ENCODE measurements around the gene DOK3. TPM values are rescaled to one million over a fixed set of nuclear protein-coding genes. Genes with fewer than 3 reads are reported as not detected.

DOK3 gene
- 1.3 and 1.8 TPM in 2 replicates for polyA plus RNA-seq (2011; rRNA removed)
- 2.9 and 4.2 TPM in 2 replicates for polyA plus RNA-seq (2012; cell fraction: cytosol; rRNA removed)
- 26.3 and 29.7 TPM in 2 replicates for polyA plus RNA-seq (2012; cell fraction: nucleus; rRNA removed)
- polyA plus RNA-seq (2017; fragmentation: RNase III; extraction: RNeasy Plus Mini Kit Qiagen cat#74134 plus additional on column Dnase treatment): 7.1 to 9.1 TPM (median 7.4 TPM) in 3 replicates
- polyA minus RNA-seq (2011; rRNA and poly(A)+ RNA removed): 0.54 and 2.0 TPM in 2 replicates

DNA sequence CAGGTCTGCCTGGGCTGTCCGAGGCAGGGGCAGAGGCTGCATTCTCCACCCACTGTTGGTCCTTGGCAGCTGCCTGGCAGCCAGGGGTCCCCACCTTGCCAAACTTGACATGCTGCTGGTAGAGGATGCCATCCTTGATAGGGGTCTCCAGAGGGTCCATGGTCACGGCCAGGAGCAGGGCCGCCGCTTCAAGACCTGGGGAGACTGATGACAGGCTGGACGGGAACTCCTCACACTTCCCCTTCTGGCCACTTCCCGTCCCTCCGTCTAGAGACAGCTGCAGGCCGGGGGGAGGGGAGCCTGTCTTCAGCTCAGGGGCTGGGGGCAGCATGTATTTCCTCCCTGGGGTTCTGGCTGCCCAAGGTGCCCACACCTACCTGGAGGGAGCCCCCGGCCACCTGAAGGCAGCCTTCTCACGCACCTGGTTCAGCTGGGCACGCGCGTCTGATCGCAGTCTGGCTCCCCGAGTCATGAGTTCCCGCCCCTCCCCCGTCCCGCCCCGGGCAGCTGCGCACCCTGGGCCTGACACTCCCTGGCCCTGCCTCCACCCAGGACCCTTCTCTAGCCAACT lies at the start of gene DOK3:
DOK3 (minus strand) TSS at position 446 of the 571 bp plus-strand sequence; CDS start at position 160, 286 bp downstream.
- Histone ChIP-seq H3K4me2 (no peak within 1 kb of the TSS), H3K4me1 (no peaks in the 10 kb centered on the region), H3K27ac (no peak within 1 kb of the TSS), H3K9me3 (no peaks in the 10 kb centered on the region), H3K4me3 (no peak within 1 kb of the TSS)
- WGBS (ENCODE audit: missing lambda C conversion rate): 92% methylated on average over 15 of the region's 20 CpGs
- DNase-seq (ENCODE audit: low read depth in 1 of 2, low spot score in 1 of 2): no peak
- TF ChIP-seq HDAC2 (IDR thresholded peaks at IDR 0.05) (no peak), EP300 (IDR thresholded peaks at IDR 0.05) (no peak), USF2 (IDR thresholded peaks at IDR 0.05) (no peak), ESRRA (IDR thresholded peaks at IDR 0.05; ENCODE audit: borderline replicate concordance, low read length) (no peak), ZSCAN20 (CRISPR knock-in tag; IDR thresholded peaks at IDR 0.05) (no peak), HOXB13 (CRISPR knock-in tag; IDR thresholded peaks at IDR 0.05; ENCODE audit: low read depth) (no peak), POLR2AphosphoS2 (conservative IDR thresholded peaks at IDR 0.05; ENCODE audit: low read length) (no peak), ZNF302 (CRISPR knock-in tag; IDR thresholded peaks at IDR 0.05) (no peak), NPAS2 (CRISPR knock-in tag; IDR thresholded peaks at IDR 0.05; ENCODE audit: borderline replicate concordance) (no peak), CBX8 (IDR thresholded peaks at IDR 0.05) (no peak), GATA3 (IDR thresholded peaks at IDR 0.05; ENCODE audit: borderline replicate concordance) (no peak), KDM1A (IDR thresholded peaks at IDR 0.05; ENCODE audit: low read depth) (no peak)
- TF ChIP-seq, protein P1, sequence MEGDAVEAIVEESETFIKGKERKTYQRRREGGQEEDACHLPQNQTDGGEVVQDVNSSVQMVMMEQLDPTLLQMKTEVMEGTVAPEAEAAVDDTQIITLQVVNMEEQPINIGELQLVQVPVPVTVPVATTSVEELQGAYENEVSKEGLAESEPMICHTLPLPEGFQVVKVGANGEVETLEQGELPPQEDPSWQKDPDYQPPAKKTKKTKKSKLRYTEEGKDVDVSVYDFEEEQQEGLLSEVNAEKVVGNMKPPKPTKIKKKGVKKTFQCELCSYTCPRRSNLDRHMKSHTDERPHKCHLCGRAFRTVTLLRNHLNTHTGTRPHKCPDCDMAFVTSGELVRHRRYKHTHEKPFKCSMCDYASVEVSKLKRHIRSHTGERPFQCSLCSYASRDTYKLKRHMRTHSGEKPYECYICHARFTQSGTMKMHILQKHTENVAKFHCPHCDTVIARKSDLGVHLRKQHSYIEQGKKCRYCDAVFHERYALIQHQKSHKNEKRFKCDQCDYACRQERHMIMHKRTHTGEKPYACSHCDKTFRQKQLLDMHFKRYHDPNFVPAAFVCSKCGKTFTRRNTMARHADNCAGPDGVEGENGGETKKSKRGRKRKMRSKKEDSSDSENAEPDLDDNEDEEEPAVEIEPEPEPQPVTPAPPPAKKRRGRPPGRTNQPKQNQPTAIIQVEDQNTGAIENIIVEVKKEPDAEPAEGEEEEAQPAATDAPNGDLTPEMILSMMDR (IDR thresholded peaks at IDR 0.05): no peak
- TF ChIP-seq, protein P2, sequence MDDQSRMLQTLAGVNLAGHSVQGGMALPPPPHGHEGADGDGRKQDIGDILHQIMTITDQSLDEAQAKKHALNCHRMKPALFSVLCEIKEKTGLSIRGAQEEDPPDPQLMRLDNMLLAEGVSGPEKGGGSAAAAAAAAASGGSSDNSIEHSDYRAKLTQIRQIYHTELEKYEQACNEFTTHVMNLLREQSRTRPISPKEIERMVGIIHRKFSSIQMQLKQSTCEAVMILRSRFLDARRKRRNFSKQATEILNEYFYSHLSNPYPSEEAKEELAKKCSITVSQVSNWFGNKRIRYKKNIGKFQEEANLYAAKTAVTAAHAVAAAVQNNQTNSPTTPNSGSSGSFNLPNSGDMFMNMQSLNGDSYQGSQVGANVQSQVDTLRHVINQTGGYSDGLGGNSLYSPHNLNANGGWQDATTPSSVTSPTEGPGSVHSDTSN (IDR thresholded peaks at IDR 0.05): no peak
- TF ChIP-seq, protein P3, sequence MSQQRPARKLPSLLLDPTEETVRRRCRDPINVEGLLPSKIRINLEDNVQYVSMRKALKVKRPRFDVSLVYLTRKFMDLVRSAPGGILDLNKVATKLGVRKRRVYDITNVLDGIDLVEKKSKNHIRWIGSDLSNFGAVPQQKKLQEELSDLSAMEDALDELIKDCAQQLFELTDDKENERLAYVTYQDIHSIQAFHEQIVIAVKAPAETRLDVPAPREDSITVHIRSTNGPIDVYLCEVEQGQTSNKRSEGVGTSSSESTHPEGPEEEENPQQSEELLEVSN (IDR thresholded peaks at IDR 0.05; ENCODE audit: borderline replicate concordance, low read depth): no peak
- TF ChIP-seq, protein P4, sequence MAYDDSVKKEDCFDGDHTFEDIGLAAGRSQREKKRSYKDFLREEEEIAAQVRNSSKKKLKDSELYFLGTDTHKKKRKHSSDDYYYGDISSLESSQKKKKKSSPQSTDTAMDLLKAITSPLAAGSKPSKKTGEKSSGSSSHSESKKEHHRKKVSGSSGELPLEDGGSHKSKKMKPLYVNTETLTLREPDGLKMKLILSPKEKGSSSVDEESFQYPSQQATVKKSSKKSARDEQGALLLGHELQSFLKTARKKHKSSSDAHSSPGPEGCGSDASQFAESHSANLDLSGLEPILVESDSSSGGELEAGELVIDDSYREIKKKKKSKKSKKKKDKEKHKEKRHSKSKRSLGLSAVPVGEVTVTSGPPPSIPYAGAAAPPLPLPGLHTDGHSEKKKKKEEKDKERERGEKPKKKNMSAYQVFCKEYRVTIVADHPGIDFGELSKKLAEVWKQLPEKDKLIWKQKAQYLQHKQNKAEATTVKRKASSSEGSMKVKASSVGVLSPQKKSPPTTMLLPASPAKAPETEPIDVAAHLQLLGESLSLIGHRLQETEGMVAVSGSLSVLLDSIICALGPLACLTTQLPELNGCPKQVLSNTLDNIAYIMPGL (CRISPR knock-in tag; IDR thresholded peaks at IDR 0.05; ENCODE audit: borderline replicate concordance): no peak
- ChIA-PET CTCF (interaction anchor here (0.7 to 4.3 kb wide), 10 partner anchors 8 to 396 kb away, joined by 3 to 40 read pairs (median 4); no protein-coding TSS in a partner anchor), POLR2A (no interaction called here)
- ATAC-seq: no peak
- FAIRE-seq: no peak

DNA sequence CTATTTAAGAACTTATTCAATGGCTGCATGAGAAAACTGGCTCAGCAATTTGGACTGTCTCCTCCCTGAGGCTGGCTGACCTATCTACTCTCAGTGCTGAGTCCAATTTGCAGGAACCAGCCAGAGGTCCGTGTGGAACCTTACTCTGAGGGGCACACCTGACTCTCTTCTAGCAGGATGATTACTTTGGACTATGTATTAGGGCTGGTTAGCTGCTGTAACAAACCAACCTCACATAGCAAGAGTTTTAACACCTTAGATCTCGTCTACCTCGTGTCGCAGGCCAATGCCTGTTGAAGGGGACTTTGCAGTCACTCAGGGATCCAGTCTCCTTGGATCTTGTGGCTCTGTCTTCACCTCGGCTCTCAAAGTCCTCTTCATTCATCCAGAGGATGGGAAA lies 48.2 kb upstream of the DOK3 start:
- H3K9me3 ChIP-seq: no peaks in the 10 kb centered on the region
- H3K27ac ChIP-seq: no peak overlapping the region
- DNase-seq (ENCODE audit: low read depth in 1 of 2, low spot score in 1 of 2) (no peak), ATAC-seq (no peak), FAIRE-seq (no peak)
- TF ChIP-seq JUNB (IDR thresholded peaks at IDR 0.05) (no peak), TFCP2L1 (CRISPR knock-in tag; IDR thresholded peaks at IDR 0.05) (no peak), RNF2 (IDR thresholded peaks at IDR 0.05; ENCODE audit: borderline replicate concordance, low read depth) (no peak)
- CTCF ChIA-PET: interaction anchor here (1.2 to 2.1 kb wide), 4 partner anchors 10 to 50 kb away, joined by 3 to 7 read pairs (median 5); partner anchors contain the start of gene B4GALT7
- no peak overlapping the region for H3K4me2 ChIP-seq
- no peak overlapping the region for H3K4me3 ChIP-seq
- POLR2A ChIA-PET: no interaction called here
- WGBS (ENCODE audit: missing lambda C conversion rate): 82% methylated on average over 5 of the region's 5 CpGs
- peaks cover 11% of the 10 kb centered on the region for H3K4me1 ChIP-seq

Data from A549 (cell line).